OCI-LY3 (cell line): Measurements from ENCODE around the gene PIAS4.

Experiments
- H2AFZ ChIP-seq: fragments of 200-600, 300-600 bp; shearing (Covaris generic); 2 replicates; pipeline ENCODE4 v1.6.0; 2014; ENCODE audit warnings: antibody characterized with exemption, low read depth, low read length
- H3K27ac ChIP-seq: fragments of 200-600, 300-600 bp; sonication (generic); 2 replicates; pipeline ENCODE4 v1.5.1; 2014; ENCODE audit warnings: mild to moderate bottlenecking, low read length, moderate library complexity, mixed read lengths
- H3K27me3 ChIP-seq: fragments of 200-600, 300-600 bp; sonication (generic); 2 replicates; pipeline ENCODE4 v1.6.1; 2014; ENCODE audit warnings: low read depth, low read length, mixed read lengths
- H3K36me3 ChIP-seq: fragments of 200-600, 300-600 bp; sonication (generic); replicated peaks from 2 replicates; pipeline ENCODE3; 2014; ENCODE audit warnings: low read depth, low read length, mixed read lengths
- H3K4me1 ChIP-seq: fragments of 300-600, 200-600 bp; sonication (generic); 2 replicates; pipeline ENCODE4 v1.6.1; 2014; ENCODE audit warnings: low read length, mixed read lengths
- H3K4me2 ChIP-seq: fragments of 200-600, 300-600 bp; sonication (generic); 2 replicates; pipeline ENCODE4 v1.6.1; 2014; ENCODE audit warnings: low read length, mixed read lengths
- H3K4me3 ChIP-seq: fragments of 300-600, 200-600 bp; sonication (generic); 2 replicates; pipeline ENCODE4 v1.5.1; 2014; ENCODE audit warnings: antibody characterized with exemption, mild to moderate bottlenecking, low read length, moderate library complexity
- H3K79me2 ChIP-seq: fragments of 300-600, 200-600 bp; shearing (Covaris generic); 2 replicates; pipeline ENCODE4 v1.6.1; 2014; ENCODE audit warnings: mild to moderate bottlenecking, low read length, mixed read lengths
- H3K9ac ChIP-seq: fragments of 300-600, 200-600 bp; shearing (Covaris generic); 2 replicates; pipeline ENCODE4 v1.6.0; 2014; ENCODE audit warnings: mild to moderate bottlenecking, low read length, moderate library complexity
- H3K9me3 ChIP-seq: fragments of 200-600, 300-600 bp; shearing (Covaris generic); 2 replicates; pipeline ENCODE4 v1.6.1; 2014; ENCODE audit warnings: low read length, mixed read lengths; ENCODE audit not compliant: insufficient read depth
- H4K20me1 ChIP-seq: fragments of 200-600, 300-600 bp; sonication (generic); 2 replicates; pipeline ENCODE4 v1.6.1; 2016; ENCODE audit warnings: low read length, mixed read lengths; ENCODE audit not compliant: insufficient read depth
- CTCF ChIP-seq: fragments of 200-600, 300-600 bp; sonication (generic); IDR thresholded peaks from 2 replicates; pipeline ENCODE4 v1.5.1; 2014; ENCODE audit warnings: antibody characterized with exemption, low read length, low read depth
- EZH2phosphoT487 ChIP-seq: fragments of 200-600 bp; shearing (Covaris generic); IDR thresholded peaks from 2 replicates; pipeline ENCODE4 v1.6.1; 2018; ENCODE audit warnings: antibody characterized with exemption, mixed run types, low read depth

The PIAS4 gene

GRCh38 chr19:4063369-4064148, 56.0 kb downstream of the PIAS4 start:
- 0 out of 2 replicates have a peak, but pooled peaks cover 2% of the 10 kb centered on the region for H3K27me3 ChIP-seq
- H3K4me1 ChIP-seq: peaks cover 53% of the 10 kb centered on the region
- no peaks in the 10 kb centered on the region for H3K9me3 ChIP-seq
- TF ChIP-seq EZH2phosphoT487: no peak
- peaks cover 64% of the 10 kb centered on the region for H4K20me1 ChIP-seq
- H3K9ac ChIP-seq: peak overlapping the region; percentile 91
- no peak overlapping the region for H2AFZ ChIP-seq
- peaks cover 24% of the 10 kb centered on the region for H3K36me3 ChIP-seq
- H3K4me3 ChIP-seq: peak overlapping the region; percentile 87
- H3K79me2 ChIP-seq: peaks cover 72% of the 10 kb centered on the region
- H3K27ac ChIP-seq: peak overlapping the region; percentile 65
- H3K4me2 ChIP-seq: peak overlapping the region; percentile 92

GRCh38 chr19:4064149-4064495, 56.6 kb downstream of the PIAS4 start:
- Histone ChIP-seq H3K9me3 (no peaks in the 10 kb centered on the region), H3K4me1 (peaks cover 54% of the 10 kb centered on the region), H3K36me3 (peaks cover 24% of the 10 kb centered on the region), H3K9ac (peak overlapping the region; percentile 91), H3K27ac (peak overlapping the region; percentile 65), H3K4me3 (peak overlapping the region; percentile 87), H4K20me1 (peaks cover 58% of the 10 kb centered on the region), H3K27me3 (peaks cover 4% of the 10 kb centered on the region; the same call in 1 of the 2 replicates), H3K79me2 (peaks cover 67% of the 10 kb centered on the region), H2AFZ (no peak overlapping the region), H3K4me2 (peak overlapping the region; percentile 92)
- TF ChIP-seq EZH2phosphoT487 (no peak), CTCF (no peak)

GRCh38 chr19:4064496-4065260, 57.1 kb downstream of the PIAS4 start:
- Histone ChIP-seq H3K9me3 (no peaks in the 10 kb centered on the region), H2AFZ (no peak overlapping the region), H3K27ac (peak overlapping the region; percentile 65), H3K4me3 (peak overlapping the region; percentile 87), H3K27me3 (peaks cover 6% of the 10 kb centered on the region; the same call in 1 of the 2 replicates), H3K4me2 (peak overlapping the region; percentile 92), H3K36me3 (peaks cover 24% of the 10 kb centered on the region), H4K20me1 (peaks cover 53% of the 10 kb centered on the region), H3K4me1 (peaks cover 52% of the 10 kb centered on the region), H3K9ac (peak overlapping the region; percentile 91), H3K79me2 (peaks cover 61% of the 10 kb centered on the region)
- no peak for TF ChIP-seq EZH2phosphoT487
- TF ChIP-seq CTCF: no peak

- H3K9ac ChIP-seq: peak overlapping the region; percentile 98; the same call in 1 of the 2 replicates
- H3K27ac ChIP-seq: 0 out of 2 replicates have a peak overlapping the region, but pooled peaks have one; percentile 61
- no peaks in the 10 kb centered on the region for H3K9me3 ChIP-seq
- H3K27me3 ChIP-seq: peaks cover 6% of the 10 kb centered on the region; the same call in 1 of the 2 replicates
- H4K20me1 ChIP-seq: peaks cover 43% of the 10 kb centered on the region
- no peak overlapping the region for H3K4me2 ChIP-seq
- peaks cover 52% of the 10 kb centered on the region for H3K79me2 ChIP-seq
- H3K4me3 ChIP-seq: peak overlapping the region; percentile 96
- no peak overlapping the region for H2AFZ ChIP-seq
- TF ChIP-seq EZH2phosphoT487 (no peak), CTCF (no peak)
- peaks cover 42% of the 10 kb centered on the region for H3K4me1 ChIP-seq
- H3K36me3 ChIP-seq: peaks cover 24% of the 10 kb centered on the region
Measured at GRCh38 chr19:4065430-4066175, 58.1 kb downstream of the PIAS4 start.
